ENCODE results near the gene EEF2K.
A peak's percentile ranks its signal among the peaks of the same experiment; 100 is the strongest.

EEF2K gene

DNA sequence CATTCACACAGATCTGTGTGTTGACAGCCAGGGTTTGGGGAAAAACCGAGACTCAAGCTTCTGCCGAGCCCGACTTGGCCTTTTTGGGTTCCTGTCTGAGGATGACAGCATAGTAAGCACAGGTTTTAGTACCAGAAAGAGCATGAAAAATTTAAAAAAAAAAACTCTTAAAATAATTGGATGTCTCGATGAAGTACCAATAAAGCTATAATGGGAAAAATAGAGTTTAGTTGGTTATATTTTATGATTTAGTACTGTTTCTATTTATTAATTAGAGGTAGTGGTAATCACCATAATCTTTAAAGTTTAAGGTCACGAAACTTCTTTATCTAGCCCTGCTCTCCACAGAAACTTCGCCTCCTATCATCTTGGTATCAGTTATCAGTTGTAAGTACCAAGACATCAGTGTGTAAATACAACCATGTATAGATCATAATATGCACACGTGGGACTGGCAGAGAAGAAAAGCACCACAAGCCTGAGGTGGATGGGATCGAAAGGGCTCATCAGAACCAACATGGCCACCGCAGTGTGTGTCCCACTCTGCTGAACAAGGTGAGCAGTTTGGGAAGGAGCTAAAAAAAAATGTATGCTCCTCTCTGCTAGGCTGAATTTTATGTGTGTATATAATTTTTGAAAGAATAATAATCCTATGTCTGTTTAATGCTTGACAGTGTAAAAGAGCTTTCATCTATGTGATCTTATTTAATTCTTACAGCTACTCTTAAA is 14.4 kb upstream of the EEF2K start:
- no peaks in the 10 kb centered on the region for H3K79me2 ChIP-seq (ENCODE audit: control insufficient read depth, low read length)

DNA sequence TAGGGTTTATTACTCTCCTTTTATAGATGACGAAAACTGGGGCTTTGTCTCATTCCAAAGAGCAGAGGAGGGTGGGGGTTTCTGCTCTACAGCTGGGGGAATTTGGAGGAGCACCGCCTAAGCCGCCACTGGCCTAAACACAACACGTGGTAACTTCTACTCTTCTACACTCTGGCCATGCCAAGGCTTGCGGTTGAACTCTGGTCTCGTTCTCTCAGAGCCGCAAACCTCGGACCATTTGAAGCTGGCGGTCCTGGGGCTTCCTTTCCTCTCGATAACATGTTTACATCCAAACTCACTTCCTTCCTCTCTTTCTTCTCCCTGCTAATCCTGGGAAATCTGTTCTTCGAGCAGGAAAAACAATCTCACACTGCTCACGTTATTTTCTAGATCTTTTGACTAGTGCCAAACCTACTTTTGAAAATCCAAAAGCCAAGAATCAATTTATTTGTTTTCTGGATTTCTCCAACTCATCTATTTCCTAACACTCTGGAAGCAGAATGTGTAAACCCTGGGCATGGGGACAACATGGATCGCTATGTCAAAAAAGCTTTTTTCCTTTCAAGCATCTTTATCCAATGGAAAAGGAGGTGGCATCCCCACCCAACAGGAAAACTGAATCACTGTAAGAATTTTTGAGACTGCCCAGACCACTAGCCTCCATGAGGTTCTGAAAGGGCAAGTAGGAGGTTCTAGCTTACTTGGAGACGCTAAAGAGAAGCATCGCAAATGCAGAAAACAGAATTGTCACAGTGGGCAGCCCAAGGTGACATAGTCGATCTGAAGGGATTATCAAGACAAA is 13.6 kb upstream of the EEF2K start:
- H3K27ac ChIP-seq (ENCODE audit: low read depth, low read length) = 0 out of 2 replicates have a peak overlapping the region, but pooled peaks have one; percentile 43

More for the DNA sequence above, 14.4 kb upstream of the EEF2K start:
- Histone ChIP-seq H3K9me2 (replicated peaks; ENCODE audit: control insufficient read depth, low read length) (no peaks in the 10 kb centered on the region), H3K4me3 (ENCODE audit: low read length) (peak overlapping the region; percentile 75), H3K36me3 (ENCODE audit: control insufficient read depth, low read length) (no peaks in the 10 kb centered on the region), H3K27me3 (ENCODE audit: control insufficient read depth, low read length) (no peaks in the 10 kb centered on the region), H3K4me2 (ENCODE audit: low read length) (peak overlapping the region; percentile 86), H3K27ac (ENCODE audit: low read depth, low read length) (peak overlapping the region; percentile 43), H4K20me1 (ENCODE audit: control insufficient read depth, insufficient read depth, low read depth, low read length) (no peaks in the 10 kb centered on the region), H3K9me3 (ENCODE audit: control insufficient read depth, insufficient read depth, low read length) (no peaks in the 10 kb centered on the region), H3K4me1 (ENCODE audit: control insufficient read depth, low read length) (peaks cover 46% of the 10 kb centered on the region), H3F3A (ENCODE audit: control insufficient read depth, insufficient read depth) (0 out of 2 replicates have a peak, but pooled peaks cover 8% of the 10 kb centered on the region)
- TF ChIP-seq, protein P1, sequence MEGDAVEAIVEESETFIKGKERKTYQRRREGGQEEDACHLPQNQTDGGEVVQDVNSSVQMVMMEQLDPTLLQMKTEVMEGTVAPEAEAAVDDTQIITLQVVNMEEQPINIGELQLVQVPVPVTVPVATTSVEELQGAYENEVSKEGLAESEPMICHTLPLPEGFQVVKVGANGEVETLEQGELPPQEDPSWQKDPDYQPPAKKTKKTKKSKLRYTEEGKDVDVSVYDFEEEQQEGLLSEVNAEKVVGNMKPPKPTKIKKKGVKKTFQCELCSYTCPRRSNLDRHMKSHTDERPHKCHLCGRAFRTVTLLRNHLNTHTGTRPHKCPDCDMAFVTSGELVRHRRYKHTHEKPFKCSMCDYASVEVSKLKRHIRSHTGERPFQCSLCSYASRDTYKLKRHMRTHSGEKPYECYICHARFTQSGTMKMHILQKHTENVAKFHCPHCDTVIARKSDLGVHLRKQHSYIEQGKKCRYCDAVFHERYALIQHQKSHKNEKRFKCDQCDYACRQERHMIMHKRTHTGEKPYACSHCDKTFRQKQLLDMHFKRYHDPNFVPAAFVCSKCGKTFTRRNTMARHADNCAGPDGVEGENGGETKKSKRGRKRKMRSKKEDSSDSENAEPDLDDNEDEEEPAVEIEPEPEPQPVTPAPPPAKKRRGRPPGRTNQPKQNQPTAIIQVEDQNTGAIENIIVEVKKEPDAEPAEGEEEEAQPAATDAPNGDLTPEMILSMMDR (IDR thresholded peaks at IDR 0.05; ENCODE audit: low read depth, low read length, poor library complexity, severe bottlenecking) = no peak
- no peak for TF ChIP-seq EZH2phosphoT487 (IDR thresholded peaks at IDR 0.05; ENCODE audit: borderline replicate concordance, low read length)

GRCh38 chr16:22193063-22193411 is 13.0 kb upstream of the EEF2K start:
- Histone ChIP-seq H3K9me3 (ENCODE audit: control insufficient read depth, insufficient read depth, low read length) (no peaks in the 10 kb centered on the region), H3K4me2 (ENCODE audit: low read length) (peak overlapping the region; percentile 86; the same call in 1 of the 2 replicates), H3F3A (ENCODE audit: control insufficient read depth, insufficient read depth) (peaks cover 13% of the 10 kb centered on the region; the same call in 1 of the 2 replicates), H3K79me2 (ENCODE audit: control insufficient read depth, low read length) (no peaks in the 10 kb centered on the region), H3K27me3 (ENCODE audit: control insufficient read depth, low read length) (no peaks in the 10 kb centered on the region), H3K4me3 (ENCODE audit: low read length) (no peak overlapping the region), H3K9me2 (replicated peaks; ENCODE audit: control insufficient read depth, low read length) (no peaks in the 10 kb centered on the region), H3K36me3 (ENCODE audit: control insufficient read depth, low read length) (no peaks in the 10 kb centered on the region), H3K27ac (ENCODE audit: low read depth, low read length) (no peak overlapping the region), H3K4me1 (ENCODE audit: control insufficient read depth, low read length) (peaks cover 46% of the 10 kb centered on the region), H4K20me1 (ENCODE audit: control insufficient read depth, insufficient read depth, low read depth, low read length) (no peaks in the 10 kb centered on the region)
- TF ChIP-seq, protein P1 (IDR thresholded peaks at IDR 0.05; ENCODE audit: low read depth, low read length, poor library complexity, severe bottlenecking) = no peak
- no peak for TF ChIP-seq EZH2phosphoT487 (IDR thresholded peaks at IDR 0.05; ENCODE audit: borderline replicate concordance, low read length)

More for the DNA sequence above, 13.6 kb upstream of the EEF2K start:
- Histone ChIP-seq H3F3A (ENCODE audit: control insufficient read depth, insufficient read depth) (peaks cover 11% of the 10 kb centered on the region; the same call in 1 of the 2 replicates), H3K36me3 (ENCODE audit: control insufficient read depth, low read length) (no peaks in the 10 kb centered on the region), H3K4me2 (ENCODE audit: low read length) (peak overlapping the region; percentile 86), H3K4me1 (ENCODE audit: control insufficient read depth, low read length) (peaks cover 46% of the 10 kb centered on the region), H3K4me3 (ENCODE audit: low read length) (peak overlapping the region; percentile 75), H3K27me3 (ENCODE audit: control insufficient read depth, low read length) (no peaks in the 10 kb centered on the region), H3K9me2 (replicated peaks; ENCODE audit: control insufficient read depth, low read length) (no peaks in the 10 kb centered on the region), H4K20me1 (ENCODE audit: control insufficient read depth, insufficient read depth, low read depth, low read length) (no peaks in the 10 kb centered on the region), H3K9me3 (ENCODE audit: control insufficient read depth, insufficient read depth, low read length) (no peaks in the 10 kb centered on the region), H3K79me2 (ENCODE audit: control insufficient read depth, low read length) (no peaks in the 10 kb centered on the region)
- TF ChIP-seq EZH2phosphoT487 (IDR thresholded peaks at IDR 0.05; ENCODE audit: borderline replicate concordance, low read length) = no peak
- TF ChIP-seq, protein P1 (IDR thresholded peaks at IDR 0.05; ENCODE audit: low read depth, low read length, poor library complexity, severe bottlenecking) = no peak

Measured in DOHH2 (cell line).